A549 (cell line): ENCODE results near the gene ALB. TPM values are rescaled to one million over a fixed set of nuclear protein-coding genes. Genes with fewer than 3 reads are reported as not detected.

Experiments
- ATAC-seq, 2 experiments: fragments of 200-7000 bp in 1 of 2; fragments of >200 bp in 1 of 2; cut with Nextera tagmentation in 1 of 2; cut with Tn5 transposase in 1 of 2; 3 replicates each; pipeline versions ENCODE4 v1.8.0 to v1.9.1; 2018 to 2020; ENCODE audit warnings: mild to moderate bottlenecking in 1 of 2, moderate library complexity in 1 of 2
- CTCF ChIA-PET: fragments of 300-600 bp; sonication (Branson Sonifier 250); formaldehyde crosslinking; extraction: SDS; loops from one replicate; lab custom pipeline; 2021; ENCODE audit warnings: antibody characterized with exemption, inconsistent platforms; lab: Yijun Ruan, JAX
- POLR2A ChIA-PET: fragments of 350-600 bp; formaldehyde crosslinking; extraction: SDS; loops from one replicate; lab custom pipeline; 2021; ENCODE audit warnings: antibody characterized with exemption, inconsistent platforms; lab: Yijun Ruan, JAX
- DNase-seq, 2 experiments: peaks; one replicate each; pipeline versions ENCODE4 v3.0.0 to v3.0.0-alpha.2; 2011 to 2016; ENCODE audit warnings: low read depth in 1 of 2, low spot score in 1 of 2
- FAIRE-seq: peaks from 2 replicates; lab custom pipeline; 2011; peaks lifted over from hg19 to GRCh38; lab: Jason Lieb, UNC
- H3K27ac ChIP-seq, 2 experiments: fragments of >200 bp; sonication (Bioruptor Twin); formaldehyde crosslinking; 3 replicates each; pipeline ENCODE4 v1.5.1; 2016 to 2017
- H3K4me1 ChIP-seq: fragments of >200 bp; sonication (Bioruptor Twin); formaldehyde crosslinking; 3 replicates; pipeline ENCODE4 v1.6.1; 2016
- H3K4me2 ChIP-seq: fragments of >200 bp; sonication (Bioruptor Twin); formaldehyde crosslinking; 3 replicates; pipeline ENCODE4 v1.6.1; 2016
- H3K4me3 ChIP-seq: fragments of >200 bp; sonication (Bioruptor Twin); formaldehyde crosslinking; 3 replicates; pipeline ENCODE4 v1.5.1; 2016
- H3K9me3 ChIP-seq: fragments of >200 bp; sonication (Bioruptor Twin); formaldehyde crosslinking; 3 replicates; pipeline ENCODE4 v1.6.1; 2016
- BHLHE40 ChIP-seq: IDR thresholded peaks from 2 replicates; pipeline ENCODE4 v1.6.1; 2012; ENCODE audit warnings: low read depth, low read length, inconsistent platforms
- CBX8 ChIP-seq: fragments of 200-600 bp; sonication (generic); IDR thresholded peaks from 2 replicates; pipeline ENCODE4 v1.6.1; 2016
- EHMT2 ChIP-seq: fragments of 200-600 bp; sonication (generic); IDR thresholded peaks from 2 replicates; pipeline ENCODE4 v1.6.1; 2016; ENCODE audit warnings: antibody characterized with exemption, low read depth, mild to moderate bottlenecking, moderate library complexity
- FOSL2 ChIP-seq, 2 experiments: fragments of 450-650 bp in 1 of 2; fragments of >200 bp in 1 of 2; sonication (Bioruptor Twin) in 1 of 2; formaldehyde crosslinking; IDR thresholded peaks; 2 replicates each; pipeline versions ENCODE4 v1.5.0 to v1.6.1; 2016 to 2020; ENCODE audit warnings: mild to moderate bottlenecking in 1 of 2, moderate library complexity in 1 of 2
- GATA3 ChIP-seq: IDR thresholded peaks from 2 replicates; pipeline ENCODE4 v1.6.1; 2012; ENCODE audit warnings: borderline replicate concordance
- HEYL ChIP-seq: fragments of 250-450 bp; sonication (Bioruptor Pico); IDR thresholded peaks from 2 replicates; pipeline ENCODE4 v1.8.0; 2021; ENCODE audit warnings: mild to moderate bottlenecking, moderate library complexity
- HOXB5 ChIP-seq: fragments of 250-450 bp; sonication (Bioruptor Pico); IDR thresholded peaks from 2 replicates; pipeline ENCODE4 v1.5.0; 2020; ENCODE audit warnings: mild to moderate bottlenecking, moderate library complexity
- MAFK ChIP-seq: fragments of 450-650 bp; IDR thresholded peaks from 2 replicates; pipeline ENCODE4 v1.6.1; 2014; ENCODE audit not compliant: partially characterized antibody
- MYC ChIP-seq: IDR thresholded peaks from 2 replicates; pipeline ENCODE4 v1.6.1; 2012; ENCODE audit warnings: mild to moderate bottlenecking, inconsistent platforms, low read length, improper control_type of control experiment, borderline replicate concordance
- NFE2L2 ChIP-seq: fragments of 150-350 bp; conservative IDR thresholded peaks from 2 replicates; pipeline ENCODE4 v1.6.1; 2014; ENCODE audit warnings: low read length
- PHF8 ChIP-seq: fragments of 200-600 bp; sonication (generic); IDR thresholded peaks from 2 replicates; pipeline ENCODE4 v1.6.1; 2016; ENCODE audit warnings: low read depth, mild to moderate bottlenecking, antibody characterized with exemption, moderate library complexity, borderline replicate concordance
- RAD21 ChIP-seq, 2 experiments: fragments of >200 bp in 1 of 2; sonication (Bioruptor Twin) in 1 of 2; formaldehyde crosslinking in 1 of 2; IDR thresholded peaks in 1 of 2; conservative IDR thresholded peaks in 1 of 2; 2 replicates in 1 of 2; 3 replicates in 1 of 2; pipeline ENCODE4 v1.6.1; 2012 to 2018; ENCODE audit warnings: inconsistent platforms in 1 of 2
- RARB ChIP-seq: fragments of 250-450 bp; sonication (Bioruptor Pico); IDR thresholded peaks from 2 replicates; pipeline ENCODE4 v1.8.0; 2021; ENCODE audit warnings: mild to moderate bottlenecking, moderate library complexity
- RFX5 ChIP-seq: fragments of 450-650 bp; IDR thresholded peaks from 2 replicates; pipeline ENCODE4 v1.7.1; 2014; ENCODE audit warnings: antibody characterized with exemption, mild to moderate bottlenecking, moderate library complexity
- SREBF2 ChIP-seq: fragments of 450-650 bp; IDR thresholded peaks from 2 replicates; pipeline ENCODE4 v1.6.1; 2014; ENCODE audit warnings: mild to moderate bottlenecking, moderate library complexity
- TFCP2L1 ChIP-seq: fragments of 250-450 bp; sonication (Bioruptor Pico); IDR thresholded peaks from 2 replicates; pipeline ENCODE4 v1.5.0; 2021; ENCODE audit warnings: mild to moderate bottlenecking
- TP53 ChIP-seq: fragments of 250-450 bp; sonication (Bioruptor Pico); IDR thresholded peaks from 2 replicates; pipeline ENCODE4 v1.5.0; 2021; ENCODE audit warnings: mild to moderate bottlenecking, moderate library complexity
- ZSCAN20 ChIP-seq: fragments of 250-450 bp; sonication (Bioruptor Pico); IDR thresholded peaks from 2 replicates; pipeline ENCODE4 v1.8.0; 2022; ENCODE audit warnings: mild to moderate bottlenecking, moderate library complexity
- WGBS: methylation state at CpG from one replicate; pipeline ENCODE4 v1.1.6; 2017; ENCODE audit errors: missing lambda C conversion rate; 5-methylcytosine and 5-hydroxymethylcytosine counted together
- polyA plus RNA-seq, 4 experiments: library from polyadenylated mRNA; depleted of rRNA in 3 of 4; stranded (reverse); fragments of >200 nt; fragmentation: RNase III in 1 of 4; extraction: RNeasy Plus Mini Kit Qiagen cat#74134 plus additional on column Dnase treatment in 1 of 4; gene quantifications; 2 replicates in 3 of 4; 3 replicates in 1 of 4; pipeline ENCODE4 v1.2.3, GENCODE V29; 2011 to 2017
- TF ChIP-seq, protein P1 (sequence below): fragments of 250-450 bp; sonication (Bioruptor Pico); IDR thresholded peaks from 2 replicates; pipeline ENCODE4 v1.5.0; 2020; ENCODE audit warnings: low read depth, mild to moderate bottlenecking, moderate library complexity
- TF ChIP-seq, protein P2 (sequence below): fragments of 450-650 bp; IDR thresholded peaks from 2 replicates; pipeline ENCODE4 v1.6.1; 2014; ENCODE audit warnings: antibody characterized with exemption
- TF ChIP-seq, protein P3 (sequence below): fragments of 200-600 bp; sonication (generic); IDR thresholded peaks from 2 replicates; pipeline ENCODE4 v1.6.1; 2016; ENCODE audit warnings: antibody characterized with exemption, mild to moderate bottlenecking, moderate library complexity

ALB gene
- polyA plus RNA-seq, 2 of the 4 experiments (the other 2 are of a cell fraction) = 0.10 to 0.25 TPM

DNA sequence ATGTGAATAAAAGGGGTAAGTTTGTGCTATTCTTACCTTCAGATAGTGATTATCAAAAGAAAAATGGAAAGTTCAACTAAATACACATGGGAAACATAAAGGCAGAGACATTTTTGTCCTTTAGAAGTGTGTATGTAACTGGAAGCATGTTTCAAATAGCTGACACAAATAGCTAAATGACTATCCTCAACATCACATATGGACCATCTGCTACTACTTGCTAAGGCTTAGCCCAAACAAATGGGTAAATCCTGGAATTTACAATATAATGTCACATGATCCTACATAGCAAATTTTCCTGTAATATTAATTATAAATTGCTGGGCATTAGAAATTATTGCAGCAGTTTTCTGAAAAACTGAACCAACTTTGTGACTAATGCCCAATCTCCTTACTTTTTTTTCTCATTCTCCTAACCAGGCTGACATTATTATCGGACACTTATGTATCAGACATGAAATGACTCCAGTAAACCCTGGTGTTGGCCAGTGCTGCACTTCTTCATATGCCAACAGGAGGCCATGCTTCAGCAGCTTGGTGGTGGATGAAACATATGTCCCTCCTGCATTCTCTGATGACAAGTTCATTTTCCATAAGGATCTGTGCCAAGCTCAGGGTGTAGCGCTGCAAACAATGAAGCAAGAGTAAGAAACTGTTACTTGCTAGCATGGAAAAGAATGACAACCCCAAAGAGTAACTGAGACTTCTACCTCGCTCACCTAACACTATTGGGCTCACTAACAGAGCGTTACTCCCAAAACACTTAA, 48.1 kb downstream of the ALB start (continued):
- no peak for TF ChIP-seq MYC

DNA sequence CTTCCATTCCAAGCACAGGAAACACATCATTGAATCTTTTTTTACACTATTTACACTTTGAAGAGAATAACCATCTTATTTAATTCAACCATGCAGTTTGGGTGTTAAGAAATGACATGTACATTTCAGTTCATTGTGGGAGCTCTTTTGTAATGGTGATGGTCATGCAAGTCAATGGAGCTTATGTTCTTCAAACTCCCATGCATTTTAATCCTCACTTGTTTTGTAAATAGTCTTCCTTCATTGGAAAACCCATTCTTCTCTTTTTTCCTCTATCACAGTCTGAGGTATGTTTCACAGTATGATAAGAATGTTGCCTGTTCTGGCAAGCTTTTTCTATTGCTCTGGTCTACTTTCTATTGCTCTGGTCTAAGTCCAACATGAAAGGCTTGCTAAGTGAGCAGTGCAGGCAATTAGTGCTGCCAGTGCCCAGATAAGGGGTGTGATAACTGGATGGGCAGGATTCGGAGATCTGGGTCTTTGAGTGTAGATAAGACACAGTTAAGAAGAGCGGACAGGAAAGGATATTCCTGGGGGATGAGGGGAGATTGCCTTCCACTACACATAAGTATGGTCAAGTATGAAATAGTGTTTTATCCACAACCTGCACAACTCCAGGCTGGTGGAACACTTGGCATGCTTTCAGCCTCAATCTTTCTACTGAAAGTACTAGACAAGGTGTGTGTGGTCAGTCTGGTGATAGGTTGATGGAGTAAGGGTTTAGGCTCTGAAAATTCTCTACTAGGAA, 49.0 kb downstream of the ALB start:
- Histone ChIP-seq H3K4me1 (peaks cover 18% of the 10 kb centered on the region; the same call in 2 of the 3 replicates), H3K4me2 (no peak overlapping the region), H3K9me3 (no peaks in the 10 kb centered on the region), H3K4me3 (no peak overlapping the region), H3K27ac (no peak overlapping the region)
- ChIA-PET CTCF (no interaction called here), POLR2A (no interaction called here)
- TF ChIP-seq CBX8 (no peak), SREBF2 (no peak), PHF8 (no peak), MAFK (no peak), GATA3 (no peak), RARB (CRISPR knock-in tag) (no peak), EHMT2 (no peak), TFCP2L1 (CRISPR knock-in tag) (no peak), HEYL (CRISPR knock-in tag) (no peak), RAD21 (conservative IDR thresholded peaks at IDR 0.05 in 1 of 2, IDR thresholded peaks at IDR 0.05 in 1 of 2) (no peak), TP53 (CRISPR knock-in tag) (no peak), HOXB5 (CRISPR knock-in tag) (no peak), BHLHE40 (no peak), FOSL2 (IDR thresholded peaks at IDR 0.05) (no peak), FOSL2 (CRISPR knock-in tag; IDR thresholded peaks at IDR 0.05) (no peak), NFE2L2 (no peak), RFX5 (no peak), ZSCAN20 (CRISPR knock-in tag) (no peak)
- TF ChIP-seq, protein P1, sequence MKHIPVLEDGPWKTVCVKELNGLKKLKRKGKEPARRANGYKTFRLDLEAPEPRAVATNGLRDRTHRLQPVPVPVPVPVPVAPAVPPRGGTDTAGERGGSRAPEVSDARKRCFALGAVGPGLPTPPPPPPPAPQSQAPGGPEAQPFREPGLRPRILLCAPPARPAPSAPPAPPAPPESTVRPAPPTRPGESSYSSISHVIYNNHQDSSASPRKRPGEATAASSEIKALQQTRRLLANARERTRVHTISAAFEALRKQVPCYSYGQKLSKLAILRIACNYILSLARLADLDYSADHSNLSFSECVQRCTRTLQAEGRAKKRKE (CRISPR knock-in tag) = no peak
- TF ChIP-seq, protein P2, sequence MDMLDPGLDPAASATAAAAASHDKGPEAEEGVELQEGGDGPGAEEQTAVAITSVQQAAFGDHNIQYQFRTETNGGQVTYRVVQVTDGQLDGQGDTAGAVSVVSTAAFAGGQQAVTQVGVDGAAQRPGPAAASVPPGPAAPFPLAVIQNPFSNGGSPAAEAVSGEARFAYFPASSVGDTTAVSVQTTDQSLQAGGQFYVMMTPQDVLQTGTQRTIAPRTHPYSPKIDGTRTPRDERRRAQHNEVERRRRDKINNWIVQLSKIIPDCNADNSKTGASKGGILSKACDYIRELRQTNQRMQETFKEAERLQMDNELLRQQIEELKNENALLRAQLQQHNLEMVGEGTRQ = no peak
- TF ChIP-seq, protein P3, sequence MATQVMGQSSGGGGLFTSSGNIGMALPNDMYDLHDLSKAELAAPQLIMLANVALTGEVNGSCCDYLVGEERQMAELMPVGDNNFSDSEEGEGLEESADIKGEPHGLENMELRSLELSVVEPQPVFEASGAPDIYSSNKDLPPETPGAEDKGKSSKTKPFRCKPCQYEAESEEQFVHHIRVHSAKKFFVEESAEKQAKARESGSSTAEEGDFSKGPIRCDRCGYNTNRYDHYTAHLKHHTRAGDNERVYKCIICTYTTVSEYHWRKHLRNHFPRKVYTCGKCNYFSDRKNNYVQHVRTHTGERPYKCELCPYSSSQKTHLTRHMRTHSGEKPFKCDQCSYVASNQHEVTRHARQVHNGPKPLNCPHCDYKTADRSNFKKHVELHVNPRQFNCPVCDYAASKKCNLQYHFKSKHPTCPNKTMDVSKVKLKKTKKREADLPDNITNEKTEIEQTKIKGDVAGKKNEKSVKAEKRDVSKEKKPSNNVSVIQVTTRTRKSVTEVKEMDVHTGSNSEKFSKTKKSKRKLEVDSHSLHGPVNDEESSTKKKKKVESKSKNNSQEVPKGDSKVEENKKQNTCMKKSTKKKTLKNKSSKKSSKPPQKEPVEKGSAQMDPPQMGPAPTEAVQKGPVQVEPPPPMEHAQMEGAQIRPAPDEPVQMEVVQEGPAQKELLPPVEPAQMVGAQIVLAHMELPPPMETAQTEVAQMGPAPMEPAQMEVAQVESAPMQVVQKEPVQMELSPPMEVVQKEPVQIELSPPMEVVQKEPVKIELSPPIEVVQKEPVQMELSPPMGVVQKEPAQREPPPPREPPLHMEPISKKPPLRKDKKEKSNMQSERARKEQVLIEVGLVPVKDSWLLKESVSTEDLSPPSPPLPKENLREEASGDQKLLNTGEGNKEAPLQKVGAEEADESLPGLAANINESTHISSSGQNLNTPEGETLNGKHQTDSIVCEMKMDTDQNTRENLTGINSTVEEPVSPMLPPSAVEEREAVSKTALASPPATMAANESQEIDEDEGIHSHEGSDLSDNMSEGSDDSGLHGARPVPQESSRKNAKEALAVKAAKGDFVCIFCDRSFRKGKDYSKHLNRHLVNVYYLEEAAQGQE = no peak
- WGBS = 79% methylated on average over 2 of the region's 2 CpGs
- no peak for DNase-seq
- no peak for FAIRE-seq
- ATAC-seq = no peak
